Thoracic aorta (tissue), 2 donors: ENCODE results near the gene TMED8. TPM values are rescaled to one million over a fixed set of nuclear protein-coding genes. Genes with fewer than 3 reads are reported as not detected.

Experiments used
- ATAC-seq: fragments of 150-250 bp; one replicate; pipeline ENCODE4 v1.8.0; 2017; ENCODE audit warnings: low read depth; ENCODE audit not compliant: insufficient number of reproducible peaks, low FRiP score
- DNase-seq: peaks from one replicate; pipeline ENCODE4 v3.0.0-alpha.2; 2020; ENCODE audit warnings: low spot score
- H3K27ac ChIP-seq, 2 donors: fragments of 200-600 bp; sonication (generic); 1 replicate in 1 of 2; 2 replicates in 1 of 2; pipeline ENCODE4 v1.5.1; 2016; ENCODE audit warnings: mild to moderate bottlenecking in 2 of 2, moderate library complexity in 2 of 2
- H3K27me3 ChIP-seq: fragments of 200-600 bp; sonication (generic); replicated peaks from 2 replicates; pipeline ENCODE4 v1.6.0; 2016; ENCODE audit warnings: mild to moderate bottlenecking; ENCODE audit not compliant: insufficient read depth
- H3K36me3 ChIP-seq: fragments of 200-600 bp; sonication (generic); one replicate; pipeline ENCODE4 v1.5.1; 2016
- H3K4me1 ChIP-seq, 2 donors: fragments of 200-600 bp; sonication (generic); 1 replicate in 1 of 2; 2 replicates in 1 of 2; pipeline versions ENCODE4 v1.5.1 to v1.6.0; 2016; ENCODE audit warnings: low read depth in 2 of 2, mild to moderate bottlenecking in 1 of 2; ENCODE audit not compliant: control insufficient read depth in 1 of 2
- H3K4me3 ChIP-seq: fragments of 200-600 bp; sonication (generic); 2 replicates; pipeline ENCODE4 v1.5.1; 2016; ENCODE audit warnings: mild to moderate bottlenecking
- H3K9me3 ChIP-seq: fragments of 200-600 bp; sonication (generic); 2 replicates; pipeline ENCODE4 v1.5.1; 2016
- CTCF ChIP-seq: fragments of 200-600 bp; sonication (generic); IDR thresholded peaks from one replicate; pipeline ENCODE4 v1.5.1; 2019; ENCODE audit warnings: antibody characterized with exemption
- total RNA-seq, 2 donors: library from RNA; depleted of rRNA; stranded (reverse); fragments of >200 nt; gene quantifications; one replicate each; pipeline versions ENCODE4 v1.1.0 to v1.2.3, GENCODE V29; 2016

Gene TMED8
- total RNA-seq, 2 donors from 2014 or later: 10.0 to 12.0 TPM

- H3K27me3 ChIP-seq: no peaks in the 10 kb centered on the region
- no peak overlapping the region for H3K27ac ChIP-seq
- no peak overlapping the region for H3K4me3 ChIP-seq
- H3K4me1 ChIP-seq: no peaks in the 10 kb centered on the region
- no peak for ATAC-seq
- TF ChIP-seq CTCF: no peak
- no peaks in the 10 kb centered on the region for H3K36me3 ChIP-seq
- DNase-seq: no peak
- no peaks in the 10 kb centered on the region for H3K9me3 ChIP-seq
These were observed 12.7 kb downstream of the TMED8 start for GRCh38 chr14:77364146-77364545.

DNA sequence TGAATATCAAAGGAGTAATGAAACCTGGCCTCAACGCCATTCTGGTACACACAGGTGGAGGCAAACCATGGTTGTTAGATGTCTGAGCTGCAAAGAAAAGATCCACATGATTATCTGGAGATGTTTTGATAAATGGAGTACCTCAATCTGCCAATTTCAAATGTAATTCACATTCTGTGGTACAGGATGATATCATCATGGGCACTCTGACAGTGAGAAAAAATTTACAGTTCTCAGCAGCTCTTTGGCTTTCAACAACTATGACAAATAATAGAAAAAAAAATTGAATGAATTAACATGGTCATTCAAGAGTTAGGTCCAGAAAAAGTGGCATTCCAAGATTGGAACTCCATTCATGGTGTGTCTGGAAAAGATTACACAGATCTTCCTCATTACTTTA, 17.3 kb downstream of the TMED8 start:
- no peak for DNase-seq
- no peak for TF ChIP-seq CTCF
- no peak overlapping the region for H3K27ac ChIP-seq
- no peaks in the 10 kb centered on the region for H3K4me1 ChIP-seq
- no peak overlapping the region for H3K4me3 ChIP-seq
- no peaks in the 10 kb centered on the region for H3K27me3 ChIP-seq
- no peaks in the 10 kb centered on the region for H3K9me3 ChIP-seq
- no peaks in the 10 kb centered on the region for H3K36me3 ChIP-seq
- no peak for ATAC-seq

- Histone ChIP-seq H3K4me1 (no peaks in the 10 kb centered on the region), H3K4me3 (no peak overlapping the region), H3K9me3 (no peaks in the 10 kb centered on the region), H3K27ac (no peak overlapping the region), H3K36me3 (no peaks in the 10 kb centered on the region), H3K27me3 (no peaks in the 10 kb centered on the region)
- no peak for TF ChIP-seq CTCF
- DNase-seq (no peak), ATAC-seq (no peak)
These were observed 20.0 kb downstream of the TMED8 start for GRCh38 chr14:77356899-77357298.

- no peaks in the 10 kb centered on the region for H3K36me3 ChIP-seq
- no peak for DNase-seq
- ATAC-seq: no peak
These were observed 21.1 kb downstream of the TMED8 start for GRCh38 chr14:77355811-77356210.

DNA sequence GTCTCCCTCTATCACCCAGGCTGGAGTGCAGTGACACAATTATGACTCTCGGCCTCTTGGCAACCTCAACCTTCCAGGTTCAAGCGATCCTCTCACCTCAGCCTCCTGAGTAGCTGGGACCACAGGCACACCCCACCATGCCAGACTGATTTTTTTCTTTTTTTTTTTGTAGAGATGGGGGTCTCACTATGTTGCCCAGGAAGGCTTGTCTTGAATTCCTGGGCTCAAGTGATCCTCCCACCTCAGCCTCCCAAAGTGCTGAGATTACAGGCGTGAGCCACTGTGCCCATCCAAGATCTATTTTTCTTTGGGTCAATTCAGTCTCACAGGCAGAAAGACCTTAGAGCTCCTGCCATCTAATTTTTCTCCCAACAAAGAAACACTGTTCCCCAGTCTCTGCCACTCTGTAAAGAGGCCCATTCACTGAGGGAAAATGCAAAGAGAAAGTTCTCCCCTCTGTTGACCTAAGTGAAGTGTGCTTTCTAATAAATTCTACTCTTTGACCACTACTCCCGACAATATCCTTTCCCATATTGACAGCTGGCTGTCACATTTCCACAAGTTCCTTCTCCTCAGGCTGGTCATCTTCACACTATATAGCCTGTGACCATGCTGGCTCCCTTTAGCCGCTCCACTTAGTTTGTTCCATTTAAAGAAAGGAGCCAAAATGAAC, 23.3 kb downstream of the TMED8 start:
- no peaks in the 10 kb centered on the region for H3K4me1 ChIP-seq
- no peak for TF ChIP-seq CTCF
- no peak for DNase-seq
- H3K9me3 ChIP-seq: no peaks in the 10 kb centered on the region
- no peak overlapping the region for H3K27ac ChIP-seq
- no peak for ATAC-seq
- no peak overlapping the region for H3K4me3 ChIP-seq
- H3K27me3 ChIP-seq: no peaks in the 10 kb centered on the region
- no peaks in the 10 kb centered on the region for H3K36me3 ChIP-seq

More at GRCh38 chr14:77355811-77356210, 21.1 kb downstream of the TMED8 start:
- no peak overlapping the region for H3K4me3 ChIP-seq
- no peaks in the 10 kb centered on the region for H3K4me1 ChIP-seq
- no peak overlapping the region for H3K27ac ChIP-seq
- TF ChIP-seq CTCF: no peak
- no peaks in the 10 kb centered on the region for H3K9me3 ChIP-seq
- no peaks in the 10 kb centered on the region for H3K27me3 ChIP-seq
